Keratinocyte (primary cell): ENCODE measurements around the gene DDX11. TPM values are rescaled to one million over a fixed set of nuclear protein-coding genes. Genes with fewer than 3 reads are reported as not detected.
"Not testable (repeated sequence)": the region's sequence is repeated elsewhere in the genome, so short reads cannot be mapped to it uniquely, and the experiment has no call there.

Source experiments
- DNase-seq: peaks from one replicate; pipeline ENCODE4 v3.0.0-alpha.2; 2011; ENCODE audit warnings: low read depth, missing footprints, low spot score
- FAIRE-seq: peaks from 2 replicates; lab custom pipeline; 2011; peaks lifted over from hg19 to GRCh38; lab: Jason Lieb, UNC
- H2AFZ ChIP-seq: 2 replicates; pipeline ENCODE4 v1.6.0; 2012; ENCODE audit warnings: low read length, control low read depth, inconsistent platforms; ENCODE audit not compliant: control insufficient read depth
- H3K27ac ChIP-seq: 2 replicates; pipeline ENCODE4 v1.5.1; 2011; ENCODE audit warnings: low read length; ENCODE audit not compliant: control insufficient read depth, insufficient read depth
- H3K27me3 ChIP-seq: 3 replicates; pipeline ENCODE4 v1.6.0; 2011; ENCODE audit warnings: low read length; ENCODE audit not compliant: control insufficient read depth, insufficient read depth; ENCODE audit errors: extremely low read depth
- H3K36me3 ChIP-seq, 2 experiments: 2 replicates in 1 of 2; 3 replicates in 1 of 2; pipeline ENCODE4 v1.5.1; 2011; ENCODE audit warnings: low read length in 2 of 2, mild to moderate bottlenecking in 1 of 2; ENCODE audit not compliant: control insufficient read depth in 2 of 2, insufficient read depth in 2 of 2; ENCODE audit errors: extremely low read depth in 1 of 2
- H3K4me1 ChIP-seq: 3 replicates; pipeline ENCODE4 v1.5.1; 2011; ENCODE audit warnings: low read length; ENCODE audit not compliant: control insufficient read depth, insufficient read depth; ENCODE audit errors: extremely low read depth
- H3K4me2 ChIP-seq: 3 replicates; pipeline ENCODE4 v1.6.0; 2011; ENCODE audit warnings: low read depth, low read length; ENCODE audit not compliant: control insufficient read depth, insufficient read depth; ENCODE audit errors: extremely low read depth
- H3K4me3 ChIP-seq, 3 experiments: fragments of 200-600 bp in 1 of 3; sonication (generic) in 1 of 3; 2 replicates in 2 of 3; 3 replicates in 1 of 3; pipeline ENCODE4 v1.5.1; 2011 to 2016; ENCODE audit warnings: low read length in 3 of 3, mild to moderate bottlenecking in 3 of 3, control low read depth in 2 of 3, inconsistent platforms in 1 of 3, low read depth in 1 of 3, mixed read lengths in 1 of 3, mixed run types in 1 of 3, moderate library complexity in 1 of 3; ENCODE audit not compliant: control insufficient read depth in 2 of 3, insufficient read depth in 2 of 3; ENCODE audit errors: extremely low read depth in 1 of 3
- H3K79me2 ChIP-seq: 2 replicates; pipeline ENCODE4 v1.6.0; 2012; ENCODE audit warnings: low read length; ENCODE audit not compliant: control insufficient read depth, insufficient read depth
- H3K9ac ChIP-seq: 3 replicates; pipeline ENCODE4 v1.6.0; 2011; ENCODE audit warnings: low read length; ENCODE audit not compliant: control insufficient read depth, insufficient read depth; ENCODE audit errors: extremely low read depth
- H3K9me1 ChIP-seq: 3 replicates; pipeline ENCODE4 v1.6.0; 2011; ENCODE audit warnings: low read length; ENCODE audit not compliant: control insufficient read depth, insufficient read depth; ENCODE audit errors: extremely low read depth
- H3K9me3 ChIP-seq: 2 replicates; pipeline ENCODE4 v1.5.1; 2012; ENCODE audit warnings: low read depth, low read length; ENCODE audit not compliant: control insufficient read depth
- H4K20me1 ChIP-seq: 3 replicates; pipeline ENCODE4 v1.6.0; 2011; ENCODE audit warnings: low read length; ENCODE audit not compliant: control insufficient read depth, insufficient read depth; ENCODE audit errors: extremely low read depth
- dilution Hi-C: fragments of 300-500 bp; cut with MboI; formaldehyde crosslinking; loops from one replicate; pipeline ENCODE4 v1.7.0; 2020; ENCODE audit warnings: low sequenced_read_pairs; ENCODE audit not compliant: extremely low pct_ligation_motif_present
- polyA plus RNA-seq, 5 experiments: library from polyadenylated mRNA; depleted of rRNA in 3 of 5; stranded (reverse) in 3 of 5; stranded (forward) in 1 of 5; unstranded in 1 of 5; fragments of >200 nt; gene quantifications; 1 replicate in 1 of 5; 2 replicates in 3 of 5; 3 replicates in 1 of 5; pipeline versions ENCODE4 v1.2.1 to v1.2.3, GENCODE V29; 2011 to 2012; ENCODE audit warnings: missing spikeins in 2 of 5, low read depth in 1 of 5, low replicate concordance in 1 of 5

Gene DDX11
- polyA plus RNA-seq, 1 donor (not counting 4 experiments of a cell fraction or from before 2014, with no cell fraction given) = 11.2 TPM

DNA sequence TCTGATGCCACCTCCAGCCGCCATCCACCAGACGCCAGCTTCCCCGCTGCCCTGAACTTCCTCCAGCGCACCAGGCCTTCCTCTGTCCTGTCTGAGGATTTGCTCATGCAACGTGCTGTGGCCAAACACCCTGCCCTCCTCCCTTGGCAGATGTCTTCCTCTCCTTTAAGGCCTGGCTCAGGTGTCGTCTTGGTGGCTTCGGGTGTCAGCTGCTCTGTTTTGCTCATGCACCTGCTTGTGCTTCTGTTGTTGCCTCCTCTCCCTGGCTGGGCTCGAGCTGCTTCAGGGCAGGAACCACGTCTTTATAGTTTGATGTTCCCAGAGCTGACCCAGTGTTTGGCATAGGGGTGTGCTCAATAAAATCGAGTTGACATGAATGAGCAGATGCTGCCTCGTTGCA, 12.4 kb downstream of the DDX11 start:
- H3K9ac ChIP-seq, H3K4me3 ChIP-seq, H3K9me1 ChIP-seq, dilution Hi-C loops, H3K4me2 ChIP-seq, H2AFZ ChIP-seq, H3K27me3 ChIP-seq, H3K27ac ChIP-seq, H3K36me3 ChIP-seq, DNase-seq, H4K20me1 ChIP-seq, H3K4me1 ChIP-seq, FAIRE-seq, H3K9me3 ChIP-seq, H3K79me2 ChIP-seq: not testable (repeated sequence)

DNA sequence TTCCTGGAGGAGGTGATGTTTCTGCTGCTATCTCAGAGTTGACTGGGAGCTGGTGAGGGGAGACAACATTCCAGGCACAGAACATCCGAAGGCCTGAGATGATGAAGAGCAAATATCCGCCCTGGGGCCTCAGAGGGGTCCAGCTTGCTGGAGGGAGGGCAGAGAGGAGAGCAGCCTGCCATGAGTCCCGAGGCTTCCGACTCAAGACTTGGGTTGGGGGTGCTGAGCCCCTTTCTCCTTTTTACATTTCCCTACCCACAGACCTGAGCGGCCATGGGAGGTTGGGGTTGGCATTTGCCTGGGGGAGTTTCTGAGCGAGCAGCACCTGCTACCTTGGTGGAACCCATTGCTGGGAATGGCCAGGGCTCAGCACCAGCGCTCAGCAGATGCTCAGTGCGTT, 13.8 kb downstream of the DDX11 start:
- H3K4me2 ChIP-seq, H4K20me1 ChIP-seq, H3K9ac ChIP-seq, H3K27ac ChIP-seq, H3K9me3 ChIP-seq, FAIRE-seq, dilution Hi-C loops, H2AFZ ChIP-seq, H3K27me3 ChIP-seq, H3K36me3 ChIP-seq, H3K79me2 ChIP-seq, DNase-seq, H3K9me1 ChIP-seq, H3K4me3 ChIP-seq, H3K4me1 ChIP-seq: not testable (repeated sequence)

DNA sequence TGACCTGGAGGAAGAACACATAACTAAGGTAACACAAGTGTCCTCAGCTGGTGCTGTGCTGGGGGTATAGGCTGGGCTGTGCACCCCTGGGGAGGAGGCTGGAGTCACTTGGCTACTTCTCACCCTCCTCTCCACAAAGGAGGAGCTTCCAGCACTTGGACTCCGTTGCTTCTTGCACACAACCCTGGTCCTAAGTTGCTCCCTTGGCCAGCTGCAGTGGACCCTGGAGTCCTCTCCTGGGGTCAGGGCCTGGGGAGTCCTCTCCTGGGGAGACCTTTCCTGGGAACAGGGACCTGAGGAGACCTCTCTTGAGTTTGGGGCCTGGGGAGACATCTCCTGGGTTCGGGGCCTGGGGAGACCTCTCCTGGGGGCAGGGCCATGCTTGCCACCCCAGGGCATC, 14.3 kb downstream of the DDX11 start:
- H3K27ac ChIP-seq, H2AFZ ChIP-seq, H3K9me1 ChIP-seq, FAIRE-seq, H4K20me1 ChIP-seq, H3K9ac ChIP-seq, H3K36me3 ChIP-seq, H3K27me3 ChIP-seq, H3K4me2 ChIP-seq, DNase-seq, dilution Hi-C loops, H3K4me1 ChIP-seq, H3K79me2 ChIP-seq, H3K4me3 ChIP-seq, H3K9me3 ChIP-seq: not testable (repeated sequence)
